GM10266 (cell line): ENCODE data around the gene SEMA4G.

Source experiments
- DNase-seq: peaks from one replicate; pipeline ENCODE4 v3.0.0; 2012; ENCODE audit errors: extremely low spot score
- TF ChIP-seq, protein P1 (sequence below): IDR thresholded peaks from 2 replicates; pipeline ENCODE4 v1.5.1; 2012; ENCODE audit warnings: mild to moderate bottlenecking, low read depth; ENCODE audit not compliant: control insufficient read depth, insufficient read depth; ENCODE audit errors: missing control alignments

Gene SEMA4G

GRCh38 chr10:100998183-100998990 lies 29.1 kb downstream of the SEMA4G start:
- DNase-seq: peak; percentile 85
- TF ChIP-seq, protein P1, sequence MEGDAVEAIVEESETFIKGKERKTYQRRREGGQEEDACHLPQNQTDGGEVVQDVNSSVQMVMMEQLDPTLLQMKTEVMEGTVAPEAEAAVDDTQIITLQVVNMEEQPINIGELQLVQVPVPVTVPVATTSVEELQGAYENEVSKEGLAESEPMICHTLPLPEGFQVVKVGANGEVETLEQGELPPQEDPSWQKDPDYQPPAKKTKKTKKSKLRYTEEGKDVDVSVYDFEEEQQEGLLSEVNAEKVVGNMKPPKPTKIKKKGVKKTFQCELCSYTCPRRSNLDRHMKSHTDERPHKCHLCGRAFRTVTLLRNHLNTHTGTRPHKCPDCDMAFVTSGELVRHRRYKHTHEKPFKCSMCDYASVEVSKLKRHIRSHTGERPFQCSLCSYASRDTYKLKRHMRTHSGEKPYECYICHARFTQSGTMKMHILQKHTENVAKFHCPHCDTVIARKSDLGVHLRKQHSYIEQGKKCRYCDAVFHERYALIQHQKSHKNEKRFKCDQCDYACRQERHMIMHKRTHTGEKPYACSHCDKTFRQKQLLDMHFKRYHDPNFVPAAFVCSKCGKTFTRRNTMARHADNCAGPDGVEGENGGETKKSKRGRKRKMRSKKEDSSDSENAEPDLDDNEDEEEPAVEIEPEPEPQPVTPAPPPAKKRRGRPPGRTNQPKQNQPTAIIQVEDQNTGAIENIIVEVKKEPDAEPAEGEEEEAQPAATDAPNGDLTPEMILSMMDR: no peak

DNA sequence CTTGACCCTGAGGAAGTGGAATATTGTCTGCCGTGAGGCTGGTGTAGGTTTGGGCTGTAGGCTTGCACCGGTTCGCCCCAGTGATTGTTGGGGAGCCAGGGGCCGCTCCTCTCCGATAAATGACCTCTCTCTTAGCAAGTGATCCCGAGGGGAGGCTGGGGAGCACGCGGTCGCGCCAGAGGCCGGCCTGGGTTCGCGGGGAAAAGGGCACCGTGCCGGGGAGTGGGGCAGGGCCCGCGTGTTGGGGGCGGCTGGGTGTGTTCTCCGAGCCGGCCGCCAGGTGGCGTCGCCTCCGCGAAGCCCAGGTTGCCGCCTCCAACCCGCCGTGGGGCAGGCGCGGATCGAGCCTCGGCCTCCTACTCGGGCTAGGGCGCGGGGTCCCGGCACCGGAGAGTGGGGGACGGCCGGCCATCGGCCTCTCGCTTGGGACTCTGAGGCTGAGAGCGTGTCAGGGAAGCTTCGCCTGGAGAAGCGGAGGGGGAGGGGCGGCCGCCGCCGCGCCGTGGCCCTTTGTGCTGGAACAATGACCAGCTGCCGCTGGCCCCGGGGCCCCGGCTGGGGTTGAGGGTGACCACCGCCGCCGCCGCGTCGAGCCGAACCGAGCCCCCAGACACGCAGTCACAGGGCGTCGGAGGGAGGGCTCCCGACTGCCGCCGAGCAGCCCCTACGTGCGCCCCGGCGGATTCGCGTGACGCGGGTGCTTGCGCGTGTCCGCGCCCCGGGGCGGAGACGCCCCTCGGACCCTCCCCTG lies 29.9 kb downstream of the SEMA4G start:
- DNase-seq: peak; percentile 96
- TF ChIP-seq, protein P1: peak; percentile 86

DNA sequence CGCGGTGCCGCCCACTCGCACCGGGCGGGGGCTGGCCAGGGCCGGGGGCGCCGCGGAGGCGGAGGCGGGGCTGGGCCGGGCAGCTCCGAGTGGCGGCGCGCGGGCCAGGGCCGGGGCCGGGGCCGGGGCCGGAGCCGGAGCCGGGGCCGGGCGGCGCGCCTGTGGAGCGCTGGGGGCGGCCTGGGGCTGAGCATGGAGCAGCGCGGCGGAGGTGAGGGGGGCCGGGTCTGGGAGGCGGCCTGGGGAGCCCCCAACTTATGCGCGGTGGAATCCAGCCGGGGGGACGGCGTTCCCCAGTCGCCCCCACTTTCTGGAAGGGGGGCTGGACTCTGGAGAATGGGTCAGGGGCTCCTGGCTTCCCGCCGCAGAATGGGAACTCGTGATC lies 30.4 kb downstream of the SEMA4G start, which contains the start of gene LZTS2:
Gene LZTS2, plus strand, starts transcription at position 67 of the 385 bp plus-strand sequence. CDS start 2,731 bp downstream, outside the sequence.
- TF ChIP-seq, protein P1: no peak
- DNase-seq: no peak

GRCh38 chr10:101000127-101000914 lies 31.0 kb downstream of the SEMA4G start:
- TF ChIP-seq, protein P1: no peak
- DNase-seq: no peak

DNA sequence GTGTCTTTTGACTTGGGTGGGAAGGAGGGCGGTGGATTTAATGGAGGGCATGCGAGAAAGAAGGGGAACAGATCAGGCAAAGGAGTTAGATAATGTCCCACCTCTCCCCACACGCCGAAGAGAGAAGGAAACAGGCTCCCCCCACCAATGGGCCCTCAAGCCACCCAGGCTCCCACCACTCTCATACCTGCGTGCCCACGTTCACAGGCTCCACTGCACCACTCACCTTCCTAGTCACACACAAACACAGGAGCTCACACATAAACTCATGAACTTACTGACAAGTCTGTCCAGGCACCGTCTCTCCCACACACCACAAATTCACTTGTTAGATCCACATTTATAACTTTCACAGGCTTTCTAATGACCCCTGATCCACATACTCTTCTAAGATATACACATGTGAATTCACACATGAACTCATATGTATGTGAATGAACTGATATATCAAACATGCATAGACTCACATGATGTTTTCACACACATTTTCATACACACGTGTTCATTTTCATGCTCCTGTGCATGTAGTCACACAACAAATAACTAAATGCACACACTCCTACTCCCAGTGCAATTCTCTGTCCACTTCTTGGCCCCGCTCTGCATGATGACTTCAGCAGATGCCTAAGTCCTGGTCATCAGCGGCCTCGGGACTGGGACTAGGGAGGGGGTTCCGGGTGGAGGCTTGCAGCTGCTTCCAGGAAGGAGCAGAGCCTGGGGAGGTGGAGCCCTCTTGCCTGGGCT lies 31.8 kb downstream of the SEMA4G start:
- TF ChIP-seq, protein P1: no peak
- no peak for DNase-seq

GRCh38 chr10:101001659-101002035 lies 32.3 kb downstream of the SEMA4G start:
- TF ChIP-seq, protein P1: no peak
- no peak for DNase-seq
